ENCODE data around the gene AIRE. TPM values are rescaled to one million over a fixed set of nuclear protein-coding genes. Genes with fewer than 3 reads are reported as not detected.

Gene AIRE
- total RNA-seq, 1 donor from 2014 or later, result not detected

DNA sequence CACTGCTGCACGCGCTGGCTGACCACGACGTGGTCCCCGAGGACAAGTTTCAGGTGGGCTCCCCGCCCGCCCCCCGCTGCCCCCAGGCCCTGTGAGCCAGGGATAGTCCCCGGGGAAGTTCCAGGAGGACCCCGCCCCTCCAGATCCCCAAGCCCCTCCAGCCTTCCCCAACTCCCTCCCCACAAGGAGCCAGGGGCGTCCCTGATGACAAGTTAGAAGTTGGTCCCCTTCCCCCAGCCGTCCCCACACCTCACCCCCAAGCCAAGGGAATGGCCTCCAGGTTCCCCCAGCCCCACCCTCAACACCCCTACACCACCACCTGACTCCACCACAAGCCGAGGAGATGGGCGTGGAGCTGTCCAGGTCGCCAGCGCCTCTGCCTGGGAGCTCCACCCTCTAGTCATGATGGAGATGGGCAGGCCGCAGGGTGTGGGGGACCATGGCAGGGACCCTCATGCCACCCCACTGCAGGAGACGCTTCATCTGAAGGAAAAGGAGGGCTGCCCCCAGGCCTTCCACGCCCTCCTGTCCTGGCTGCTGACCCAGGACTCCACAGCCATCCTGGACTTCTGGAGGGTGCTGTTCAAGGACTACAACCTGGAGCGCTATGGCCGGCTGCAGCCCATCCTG lies 525 bp downstream of the AIRE start:
- Mint-ChIP-seq H3K27me3 (ENCODE audit: unreplicated experiment) (peaks cover 3% of the 10 kb centered on the region), H3K4me1 (ENCODE audit: low read depth, unreplicated experiment) (peaks cover 14% of the 10 kb centered on the region), H3K27ac (ENCODE audit: unreplicated experiment) (no peak overlapping the region), H3K4me3 (ENCODE audit: unreplicated experiment) (no peak overlapping the region), H3K9me3 (ENCODE audit: unreplicated experiment) (peaks cover 3% of the 10 kb centered on the region), H3K36me3 (ENCODE audit: unreplicated experiment) (no peaks in the 10 kb centered on the region)
- peak; percentile 20 for DNase-seq
- TF ChIP-seq CTCF (IDR thresholded peaks at IDR 0.05; ENCODE audit: partially characterized antibody, unreplicated experiment), result no peak

DNA sequence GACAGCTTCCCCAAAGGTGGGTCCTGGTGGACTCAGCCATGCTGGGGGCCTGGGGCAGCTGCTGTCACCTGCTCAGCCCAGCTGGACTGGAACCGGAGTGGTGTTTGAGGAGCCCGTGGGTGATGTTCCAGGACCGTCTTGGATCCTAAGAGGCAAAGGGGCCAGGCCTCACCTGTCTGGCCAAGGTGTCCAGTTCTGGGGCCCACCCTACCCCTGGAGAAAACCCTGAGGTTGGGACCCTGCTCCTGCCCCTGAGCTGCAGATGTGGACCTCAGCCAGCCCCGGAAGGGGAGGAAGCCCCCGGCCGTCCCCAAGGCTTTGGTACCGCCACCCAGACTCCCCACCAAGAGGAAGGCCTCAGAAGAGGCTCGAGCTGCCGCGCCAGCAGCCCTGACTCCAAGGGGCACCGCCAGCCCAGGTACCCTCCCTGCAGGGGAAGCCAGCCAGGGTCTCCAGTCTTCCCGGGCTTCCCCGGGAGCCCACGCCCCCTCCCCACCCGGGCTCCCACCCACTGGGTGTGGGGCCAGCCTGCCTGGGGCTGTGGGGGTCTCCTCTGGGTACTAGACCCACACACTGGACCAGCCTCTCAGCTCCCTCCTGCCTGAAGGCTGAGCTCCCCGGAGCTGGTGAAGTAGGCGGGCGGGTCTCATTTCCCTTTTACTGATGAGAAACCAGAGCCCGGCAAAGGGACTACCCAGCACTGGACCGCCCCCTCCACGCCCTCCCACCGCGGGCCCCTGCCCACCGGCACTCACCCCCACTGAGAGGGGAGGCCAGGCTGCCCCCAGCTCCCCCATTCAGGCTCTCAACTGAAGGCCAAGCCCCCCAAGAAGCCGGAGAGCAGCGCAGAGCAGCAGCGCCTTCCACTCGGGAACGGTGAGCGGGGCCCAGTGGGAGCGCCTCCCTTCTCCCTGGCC lies 1.3 kb downstream of the AIRE start:
- Mint-ChIP-seq H3K36me3 (ENCODE audit: unreplicated experiment) (no peaks in the 10 kb centered on the region), H3K27me3 (ENCODE audit: unreplicated experiment) (peaks cover 3% of the 10 kb centered on the region), H3K4me3 (ENCODE audit: unreplicated experiment) (no peak overlapping the region), H3K9me3 (ENCODE audit: unreplicated experiment) (peaks cover 3% of the 10 kb centered on the region), H3K27ac (ENCODE audit: unreplicated experiment) (no peak overlapping the region), H3K4me1 (ENCODE audit: low read depth, unreplicated experiment) (peaks cover 14% of the 10 kb centered on the region)
- DNase-seq, result peak; percentile 21
- no peak for TF ChIP-seq CTCF (IDR thresholded peaks at IDR 0.05; ENCODE audit: partially characterized antibody, unreplicated experiment)

- H3K9me3 Mint-ChIP-seq (ENCODE audit: unreplicated experiment), result peaks cover 2% of the 10 kb centered on the region
- peaks cover 5% of the 10 kb centered on the region for H3K4me1 Mint-ChIP-seq (ENCODE audit: low read depth, unreplicated experiment)
- no peaks in the 10 kb centered on the region for H3K36me3 Mint-ChIP-seq (ENCODE audit: unreplicated experiment)
- no peaks in the 10 kb centered on the region for H3K27me3 Mint-ChIP-seq (ENCODE audit: unreplicated experiment)
- DNase-seq, result peak; percentile 14
- no peak overlapping the region for H3K27ac Mint-ChIP-seq (ENCODE audit: unreplicated experiment)
- no peak for TF ChIP-seq CTCF (IDR thresholded peaks at IDR 0.05; ENCODE audit: partially characterized antibody, unreplicated experiment)
- H3K4me3 Mint-ChIP-seq (ENCODE audit: unreplicated experiment), result no peak overlapping the region
These were observed 2.8 kb downstream of the AIRE start for GRCh38 chr21:44288251-44289110.

GRCh38 chr21:44289381-44290010 lies 3.8 kb downstream of the AIRE start:
- no peaks in the 10 kb centered on the region for H3K27me3 Mint-ChIP-seq (ENCODE audit: unreplicated experiment)
- H3K9me3 Mint-ChIP-seq (ENCODE audit: unreplicated experiment), result peaks cover 2% of the 10 kb centered on the region
- peak; percentile 14 for DNase-seq
- no peak overlapping the region for H3K4me3 Mint-ChIP-seq (ENCODE audit: unreplicated experiment)
- TF ChIP-seq CTCF (IDR thresholded peaks at IDR 0.05; ENCODE audit: partially characterized antibody, unreplicated experiment), result no peak
- no peak overlapping the region for H3K27ac Mint-ChIP-seq (ENCODE audit: unreplicated experiment)
- H3K4me1 Mint-ChIP-seq (ENCODE audit: low read depth, unreplicated experiment), result no peaks in the 10 kb centered on the region
- no peaks in the 10 kb centered on the region for H3K36me3 Mint-ChIP-seq (ENCODE audit: unreplicated experiment)

Measured in glutamatergic neuron (in vitro differentiated cells).